Right kidney (tissue), 1 donor: ENCODE data around the gene ZNF316.

ENCODE experiments used
- DNase-seq: peaks from one replicate; pipeline ENCODE4 v3.0.0-alpha.2; 2016

ZNF316 gene

DNA sequence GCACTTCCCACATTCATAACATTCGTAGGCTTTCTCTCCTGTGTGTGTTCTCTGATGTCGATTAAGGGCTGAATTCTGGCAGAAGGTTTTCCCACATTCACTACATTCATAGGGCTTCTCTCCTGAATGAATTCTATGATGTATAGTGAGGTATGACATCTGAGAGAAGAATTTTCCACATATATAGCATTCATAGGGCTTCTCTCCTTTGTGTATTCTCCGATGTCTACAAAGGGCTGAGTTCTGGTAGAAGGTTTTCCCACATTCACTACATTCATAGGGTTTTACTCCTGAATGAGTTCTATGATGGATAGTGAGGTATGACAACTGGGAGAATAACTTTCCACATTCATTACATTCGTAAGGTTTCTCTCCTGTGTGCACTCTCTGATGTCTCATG lies 54.0 kb downstream of the ZNF316 start:
- DNase-seq = no peak

- DNase-seq = no peak
Observed at GRCh38 chr7:6691609-6692106, 54.5 kb downstream of the ZNF316 start.

- DNase-seq = no peak
Observed at GRCh38 chr7:6700793-6701192, 63.7 kb downstream of the ZNF316 start.

DNA sequence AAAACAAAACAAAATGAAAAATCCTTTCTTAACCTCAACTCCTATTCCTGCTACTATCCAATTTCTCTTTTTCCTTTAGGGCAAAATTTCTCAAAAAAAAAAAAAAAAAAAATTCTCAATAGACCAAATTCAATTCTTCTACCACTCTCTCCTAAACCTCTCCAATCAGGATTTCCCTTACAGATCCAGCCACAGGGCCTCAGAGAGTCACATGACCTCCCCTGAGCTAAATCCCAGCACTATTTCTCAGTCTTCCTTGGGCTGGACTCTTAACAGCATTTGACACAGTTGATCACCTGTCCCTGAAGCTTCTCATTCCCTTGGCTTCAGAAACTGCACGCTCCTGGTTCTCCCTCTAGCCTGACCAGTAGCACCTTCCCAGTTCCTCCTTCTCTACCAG lies 64.7 kb downstream of the ZNF316 start:
- no peak for DNase-seq
